Measurements from ENCODE around the gene NDUFB8.

Gene NDUFB8

DNA sequence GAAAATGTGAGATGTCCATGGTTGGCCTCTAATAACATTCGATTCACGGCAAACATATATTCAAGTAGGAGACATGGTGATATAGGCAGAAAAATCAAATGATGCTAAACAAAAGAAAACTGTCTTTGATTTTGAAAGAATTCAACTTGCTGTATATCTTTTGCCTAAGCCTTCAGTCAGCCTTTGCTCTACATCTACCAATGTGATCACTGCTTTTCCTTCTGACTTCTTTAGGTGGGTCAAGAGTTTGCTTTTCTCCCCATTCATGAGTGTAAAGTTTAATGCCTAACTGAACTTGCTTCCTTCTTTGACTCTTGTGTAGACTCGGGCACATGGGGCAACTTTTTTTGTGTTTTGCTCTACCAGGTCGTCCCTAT is 5.7 kb upstream of the NDUFB8 start:
- TF ChIP-seq ZNF324 (tag by site-specific recombination; IDR thresholded peaks at IDR 0.05), result no peak
- TF ChIP-seq, protein P1, sequence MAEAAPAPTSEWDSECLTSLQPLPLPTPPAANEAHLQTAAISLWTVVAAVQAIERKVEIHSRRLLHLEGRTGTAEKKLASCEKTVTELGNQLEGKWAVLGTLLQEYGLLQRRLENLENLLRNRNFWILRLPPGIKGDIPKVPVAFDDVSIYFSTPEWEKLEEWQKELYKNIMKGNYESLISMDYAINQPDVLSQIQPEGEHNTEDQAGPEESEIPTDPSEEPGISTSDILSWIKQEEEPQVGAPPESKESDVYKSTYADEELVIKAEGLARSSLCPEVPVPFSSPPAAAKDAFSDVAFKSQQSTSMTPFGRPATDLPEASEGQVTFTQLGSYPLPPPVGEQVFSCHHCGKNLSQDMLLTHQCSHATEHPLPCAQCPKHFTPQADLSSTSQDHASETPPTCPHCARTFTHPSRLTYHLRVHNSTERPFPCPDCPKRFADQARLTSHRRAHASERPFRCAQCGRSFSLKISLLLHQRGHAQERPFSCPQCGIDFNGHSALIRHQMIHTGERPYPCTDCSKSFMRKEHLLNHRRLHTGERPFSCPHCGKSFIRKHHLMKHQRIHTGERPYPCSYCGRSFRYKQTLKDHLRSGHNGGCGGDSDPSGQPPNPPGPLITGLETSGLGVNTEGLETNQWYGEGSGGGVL (tag by site-specific recombination; IDR thresholded peaks at IDR 0.05), result no peak
- TF ChIP-seq OVOL3 (tag by site-specific recombination; IDR thresholded peaks at IDR 0.05), result no peak
- no peak for TF ChIP-seq ZNF747 (tag by site-specific recombination; IDR thresholded peaks at IDR 0.05)
- no peak for TF ChIP-seq ZNF843 (tag by site-specific recombination; IDR thresholded peaks at IDR 0.05)
- TF ChIP-seq ZNF157 (tag by site-specific recombination; IDR thresholded peaks at IDR 0.05), result no peak
- no peak for TF ChIP-seq ZNF426 (tag by site-specific recombination; IDR thresholded peaks at IDR 0.05)
- TF ChIP-seq, protein P2, sequence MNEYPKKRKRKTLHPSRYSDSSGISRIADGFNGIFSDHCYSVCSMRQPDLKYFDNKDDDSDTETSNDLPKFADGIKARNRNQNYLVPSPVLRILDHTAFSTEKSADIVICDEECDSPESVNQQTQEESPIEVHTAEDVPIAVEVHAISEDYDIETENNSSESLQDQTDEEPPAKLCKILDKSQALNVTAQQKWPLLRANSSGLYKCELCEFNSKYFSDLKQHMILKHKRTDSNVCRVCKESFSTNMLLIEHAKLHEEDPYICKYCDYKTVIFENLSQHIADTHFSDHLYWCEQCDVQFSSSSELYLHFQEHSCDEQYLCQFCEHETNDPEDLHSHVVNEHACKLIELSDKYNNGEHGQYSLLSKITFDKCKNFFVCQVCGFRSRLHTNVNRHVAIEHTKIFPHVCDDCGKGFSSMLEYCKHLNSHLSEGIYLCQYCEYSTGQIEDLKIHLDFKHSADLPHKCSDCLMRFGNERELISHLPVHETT (tag by site-specific recombination; IDR thresholded peaks at IDR 0.05), result no peak
- no peak for TF ChIP-seq ZNF792 (tag by site-specific recombination; IDR thresholded peaks at IDR 0.05)
- POLR2A ChIA-PET, result interaction anchor here (0.6 to 1.5 kb wide), 22 partner anchors 9 to 500 kb away, joined by 3 to 19 read pairs (median 4); partner anchors contain the start of genes SCD and SLF2
- CTCF ChIA-PET, result interaction anchor here (0.6 to 4.5 kb wide), 17 partner anchors 9 to 530 kb away, joined by 3 to 30 read pairs (median 4); partner anchors contain the start of gene SEC31B
- Histone ChIP-seq H3K4me1 (ENCODE audit: control insufficient read depth, insufficient read depth, low read length) (peaks cover 15% of the 10 kb centered on the region), H3K36me3 (ENCODE audit: control insufficient read depth in 2 of 2, insufficient read depth in 1 of 2, low read length in 2 of 2) (peaks cover 23 to 28% of the 10 kb centered on the region in 2 experiments), H3K4me3 (ENCODE audit: low read depth, low read length) (peak overlapping the region; percentile 79), H3K27ac (ENCODE audit: extremely low read depth, low read depth, low read length) (no peak overlapping the region), H3K9me3 (ENCODE audit: control insufficient read depth, insufficient read depth, low read depth, low read length) (no peaks in the 10 kb centered on the region)

DNA sequence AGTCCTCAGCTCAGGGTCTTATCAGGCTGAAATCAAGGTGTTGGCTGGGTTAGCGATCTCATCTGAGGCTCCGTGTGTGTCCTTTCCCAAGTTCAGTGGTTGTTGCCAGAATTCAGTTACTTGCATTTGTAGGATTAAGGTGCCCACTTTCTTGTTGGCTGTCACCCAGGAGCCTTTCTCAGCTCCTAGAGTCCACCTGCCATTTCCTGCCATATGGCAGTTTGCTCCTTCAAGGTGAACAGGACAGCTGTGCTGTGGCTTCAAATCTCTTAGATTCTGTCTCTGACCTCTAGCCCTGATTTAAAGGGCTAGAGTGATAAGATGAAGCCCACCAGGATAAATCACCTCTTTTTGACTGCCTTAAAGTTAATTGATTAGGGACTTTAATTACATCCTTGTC is 5.1 kb upstream of the NDUFB8 start:
- H3K27ac ChIP-seq (ENCODE audit: extremely low read depth, low read depth, low read length), result no peak overlapping the region
- POLR2A ChIA-PET, result interaction anchor here (1.0 to 1.5 kb wide), 5 partner anchors 14 to 188 kb away, joined by 3 to 16 read pairs (median 5); partner anchors contain the start of gene SCD

DNA sequence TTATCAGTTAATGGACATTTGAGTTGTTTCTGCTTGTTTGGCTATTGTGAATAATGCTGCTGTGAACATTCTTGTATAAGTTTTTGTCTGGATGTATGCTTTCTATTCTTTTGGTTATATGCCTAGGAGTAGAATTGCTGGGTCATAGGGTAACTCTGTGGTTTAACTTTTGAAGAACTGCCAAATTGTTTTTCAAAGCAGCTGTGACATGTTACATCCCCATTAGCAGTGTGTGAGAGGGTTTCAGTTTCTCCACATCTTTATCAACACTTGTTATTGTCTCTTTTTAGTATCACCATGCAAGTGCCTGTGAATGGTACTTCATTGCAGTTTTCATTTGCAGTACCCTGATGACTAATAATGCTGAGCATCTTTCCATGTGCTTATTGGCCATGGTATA is 2.1 kb upstream of the NDUFB8 start:
- H3K9me3 ChIP-seq (ENCODE audit: control insufficient read depth, insufficient read depth, low read depth, low read length), result no peaks in the 10 kb centered on the region
- POLR2A ChIA-PET, result no interaction called here
- H3K27ac ChIP-seq (ENCODE audit: extremely low read depth, low read depth, low read length), result no peak overlapping the region
- no peak overlapping the region for H3K4me3 ChIP-seq (ENCODE audit: low read depth, low read length)
- no peak for TF ChIP-seq SP2 (tag by site-specific recombination; IDR thresholded peaks at IDR 0.05)
- TF ChIP-seq ZNF785 (tag by site-specific recombination; IDR thresholded peaks at IDR 0.05), result no peak
- no peak for TF ChIP-seq ZNF324 (tag by site-specific recombination; IDR thresholded peaks at IDR 0.05)
- TF ChIP-seq, protein P3, sequence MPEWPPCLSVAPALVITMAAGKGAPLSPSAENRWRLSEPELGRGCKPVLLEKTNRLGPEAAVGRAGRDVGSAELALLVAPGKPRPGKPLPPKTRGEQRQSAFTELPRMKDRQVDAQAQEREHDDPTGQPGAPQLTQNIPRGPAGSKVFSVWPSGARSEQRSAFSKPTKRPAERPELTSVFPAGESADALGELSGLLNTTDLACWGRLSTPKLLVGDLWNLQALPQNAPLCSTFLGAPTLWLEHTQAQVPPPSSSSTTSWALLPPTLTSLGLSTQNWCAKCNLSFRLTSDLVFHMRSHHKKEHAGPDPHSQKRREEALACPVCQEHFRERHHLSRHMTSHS (tag by site-specific recombination; IDR thresholded peaks at IDR 0.05), result no peak
- peak; percentile 25; the same call in 1 of the 2 replicates for TF ChIP-seq ZNF335 (tag by site-specific recombination; conservative IDR thresholded peaks at IDR 0.05)
- TF ChIP-seq, protein P4, sequence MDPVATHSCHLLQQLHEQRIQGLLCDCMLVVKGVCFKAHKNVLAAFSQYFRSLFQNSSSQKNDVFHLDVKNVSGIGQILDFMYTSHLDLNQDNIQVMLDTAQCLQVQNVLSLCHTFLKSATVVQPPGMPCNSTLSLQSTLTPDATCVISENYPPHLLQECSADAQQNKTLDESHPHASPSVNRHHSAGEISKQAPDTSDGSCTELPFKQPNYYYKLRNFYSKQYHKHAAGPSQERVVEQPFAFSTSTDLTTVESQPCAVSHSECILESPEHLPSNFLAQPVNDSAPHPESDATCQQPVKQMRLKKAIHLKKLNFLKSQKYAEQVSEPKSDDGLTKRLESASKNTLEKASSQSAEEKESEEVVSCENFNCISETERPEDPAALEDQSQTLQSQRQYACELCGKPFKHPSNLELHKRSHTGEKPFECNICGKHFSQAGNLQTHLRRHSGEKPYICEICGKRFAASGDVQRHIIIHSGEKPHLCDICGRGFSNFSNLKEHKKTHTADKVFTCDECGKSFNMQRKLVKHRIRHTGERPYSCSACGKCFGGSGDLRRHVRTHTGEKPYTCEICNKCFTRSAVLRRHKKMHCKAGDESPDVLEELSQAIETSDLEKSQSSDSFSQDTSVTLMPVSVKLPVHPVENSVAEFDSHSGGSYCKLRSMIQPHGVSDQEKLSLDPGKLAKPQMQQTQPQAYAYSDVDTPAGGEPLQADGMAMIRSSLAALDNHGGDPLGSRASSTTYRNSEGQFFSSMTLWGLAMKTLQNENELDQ (tag by site-specific recombination; IDR thresholded peaks at IDR 0.05; ENCODE audit: low read depth), result no peak
- no peak for TF ChIP-seq ZNF658 (tag by site-specific recombination; IDR thresholded peaks at IDR 0.05)
- TF ChIP-seq ZNF510 (tag by site-specific recombination; IDR thresholded peaks at IDR 0.05; ENCODE audit: insufficient replicate concordance), result no peak
- CTCF ChIA-PET, result interaction anchor here (1.4 kb wide), 1 partner anchor 13 kb away, joined by 6 read pairs; no protein-coding TSS in a partner anchor
- H3K36me3 ChIP-seq (ENCODE audit: control insufficient read depth in 2 of 2, insufficient read depth in 1 of 2, low read length in 2 of 2), result peaks cover 10 to 17% of the 10 kb centered on the region in 2 experiments; a peak in 2 of 3 replicates
- peaks cover 6% of the 10 kb centered on the region for H3K4me1 ChIP-seq (ENCODE audit: control insufficient read depth, insufficient read depth, low read length)

More for the DNA sequence above, 5.1 kb upstream of the NDUFB8 start:
- CTCF ChIA-PET, result interaction anchor here (0.7 to 4.5 kb wide), 9 partner anchors 9 to 209 kb away, joined by 3 to 30 read pairs (median 5); no protein-coding TSS in a partner anchor
- Histone ChIP-seq H3K9me3 (ENCODE audit: control insufficient read depth, insufficient read depth, low read depth, low read length) (no peaks in the 10 kb centered on the region), H3K4me3 (ENCODE audit: low read depth, low read length) (no peak overlapping the region), H3K4me1 (ENCODE audit: control insufficient read depth, insufficient read depth, low read length) (peaks cover 15% of the 10 kb centered on the region), H3K36me3 (ENCODE audit: control insufficient read depth in 2 of 2, insufficient read depth in 1 of 2, low read length in 2 of 2) (peaks cover 19 to 24% of the 10 kb centered on the region in 2 experiments)
- no peak for TF ChIP-seq ZNF561 (tag by site-specific recombination; IDR thresholded peaks at IDR 0.05; ENCODE audit: borderline replicate concordance)
